OCI-LY7 (cell line): Measurements from ENCODE around the gene CCSER2. TPM values are rescaled to one million over a fixed set of nuclear protein-coding genes. Genes with fewer than 3 reads are reported as not detected.

Source experiments
- BruUV-seq: library from RNA; stranded (reverse); fragments of 400-500 nt; replicated peaks from 2 replicates; lab custom pipeline; 2021; lab: Mats Ljungman, UMichigan
- CTCF ChIA-PET: fragments of 300-600 bp; sonication (Branson Sonifier 250); formaldehyde crosslinking; loops from one replicate; lab custom pipeline; 2022; ENCODE audit warnings: antibody characterized with exemption; ENCODE audit not compliant: unreplicated experiment; lab: Charles Lee
- POLR2A ChIA-PET: fragments of 300-600 bp; sonication (Branson Sonifier 250); formaldehyde crosslinking; loops from one replicate; lab custom pipeline; 2022; ENCODE audit warnings: antibody characterized with exemption; lab: Charles Lee
- DNase-seq: peaks from one replicate; pipeline ENCODE4 v3.0.0-alpha.2; 2015; ENCODE audit warnings: low spot score
- H2AFZ ChIP-seq: fragments of 200-600 bp; sonication (generic), shearing (Covaris generic); 2 replicates; pipeline ENCODE4 v1.6.1; 2014; ENCODE audit warnings: mild to moderate bottlenecking, antibody characterized with exemption, low read length, moderate library complexity
- H3K27ac ChIP-seq: fragments of 200-600 bp; sonication (generic); 2 replicates; pipeline ENCODE4 v1.5.1; 2014; ENCODE audit warnings: mixed run types, low read depth, mild to moderate bottlenecking, moderate library complexity, low read length, inconsistent platforms; ENCODE audit not compliant: poor library complexity, severe bottlenecking
- H3K36me3 ChIP-seq: fragments of 200-600 bp; sonication (generic); 2 replicates; pipeline ENCODE4 v1.6.1; 2014; ENCODE audit warnings: mild to moderate bottlenecking, antibody characterized with exemption, low read length, moderate library complexity, mixed read lengths; ENCODE audit not compliant: insufficient read depth
- H3K4me1 ChIP-seq: fragments of 200-600 bp; sonication (generic); 2 replicates; pipeline ENCODE4 v1.5.1; 2014; ENCODE audit warnings: mild to moderate bottlenecking, low read length; ENCODE audit not compliant: insufficient read depth, poor library complexity, severe bottlenecking
- H3K4me2 ChIP-seq: fragments of 200-600 bp; sonication (generic); 2 replicates; pipeline ENCODE4 v1.6.1; 2014; ENCODE audit warnings: mild to moderate bottlenecking, low read length
- H3K4me3 ChIP-seq: fragments of 200-600 bp; sonication (generic); 2 replicates; pipeline ENCODE4 v1.5.1; 2014; ENCODE audit warnings: mild to moderate bottlenecking, low read depth, low read length; ENCODE audit not compliant: poor library complexity, severe bottlenecking
- H3K79me2 ChIP-seq: fragments of 200-600 bp; sonication (generic); 2 replicates; pipeline ENCODE4 v1.6.1; 2016; ENCODE audit warnings: low read depth, mild to moderate bottlenecking, low read length, moderate library complexity, mixed read lengths; ENCODE audit not compliant: insufficient read depth
- H3K9me2 ChIP-seq: fragments of 200-600 bp; sonication (generic); 2 replicates; pipeline ENCODE4 v1.6.1; 2016; ENCODE audit warnings: mild to moderate bottlenecking, low read length, mixed read lengths; ENCODE audit not compliant: insufficient read depth
- H3K9me3 ChIP-seq: fragments of 200-600 bp; sonication (generic); 2 replicates; pipeline ENCODE4 v1.6.1; 2014; ENCODE audit warnings: mild to moderate bottlenecking, mixed run types, low read length, mixed read lengths
- H4K20me1 ChIP-seq: fragments of 200-600 bp; sonication (generic); 2 replicates; pipeline ENCODE4 v1.6.1; 2014; ENCODE audit warnings: mild to moderate bottlenecking, antibody characterized with exemption, low read length, moderate library complexity, mixed read lengths; ENCODE audit not compliant: insufficient read depth
- CTCF ChIP-seq: fragments of 200-600 bp; sonication (generic); conservative IDR thresholded peaks from 2 replicates; pipeline ENCODE4 v1.5.1; 2014; ENCODE audit warnings: mild to moderate bottlenecking, antibody characterized with exemption, low read length, moderate library complexity, mixed read lengths
- EZH2phosphoT487 ChIP-seq: fragments of 200-600 bp; sonication (generic); IDR thresholded peaks from 2 replicates; pipeline ENCODE4 v1.6.1; 2018; ENCODE audit warnings: low read depth, borderline replicate concordance, mild to moderate bottlenecking, mixed run types, antibody characterized with exemption, low read length, moderate library complexity, mixed read lengths
- intact Hi-C: fragments of 100-400 bp; cut with micrococcal nuclease; formaldehyde crosslinking; loops from one replicate; pipeline ENCODE4 v1.10.0; 2022; ENCODE audit not compliant: unreplicated experiment
- total RNA-seq, 2 experiments: library from RNA; depleted of rRNA in 1 of 2; stranded (reverse); fragments of >200 nt in 1 of 2; shearing (Covaris generic) in 1 of 2; gene quantifications; 2 replicates each; pipeline ENCODE4 v1.2.3, GENCODE V29; 2014 to 2022

The CCSER2 gene
- total RNA-seq, 2 experiments from 2014 or later = 15.9 to 30.1 TPM

GRCh38 chr10:84484541-84484940 lies 156.2 kb downstream of the CCSER2 start:
- no peaks in the 10 kb centered on the region for H3K79me2 ChIP-seq
- H3K4me1 ChIP-seq = no peaks in the 10 kb centered on the region
- intact Hi-C loops = no loop called here
- H2AFZ ChIP-seq = no peak overlapping the region
- no peaks in the 10 kb centered on the region for H3K36me3 ChIP-seq
- CTCF ChIA-PET = no interaction called here
- H3K9me2 ChIP-seq = no peaks in the 10 kb centered on the region
- no peak for DNase-seq
- no TSS peak for BruUV-seq
- no peaks in the 10 kb centered on the region for H3K9me3 ChIP-seq
- no peak overlapping the region for H3K27ac ChIP-seq
- no peak overlapping the region for H3K4me3 ChIP-seq
- POLR2A ChIA-PET = no interaction called here
- TF ChIP-seq EZH2phosphoT487 = no peak
- no peak for TF ChIP-seq CTCF
- H4K20me1 ChIP-seq = no peaks in the 10 kb centered on the region
- no peak overlapping the region for H3K4me2 ChIP-seq

DNA sequence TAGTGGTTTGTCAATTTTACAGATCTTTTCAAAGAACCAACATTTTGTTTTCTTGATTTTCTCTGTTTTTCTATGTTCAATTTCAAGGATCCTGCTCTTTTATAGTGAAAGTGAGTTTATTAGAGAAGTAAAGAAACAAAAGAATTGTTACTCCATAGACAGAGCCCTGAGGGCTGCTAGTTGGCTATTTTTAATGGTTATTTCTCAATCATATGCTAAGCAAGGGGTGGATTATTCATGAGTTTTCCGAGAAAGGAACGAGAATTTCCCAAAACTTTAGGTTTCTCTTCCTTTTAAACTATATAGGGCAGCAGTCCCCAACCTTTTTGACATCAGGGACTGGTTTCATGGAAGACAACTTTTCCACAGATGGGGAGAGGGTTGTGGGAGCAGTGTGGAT lies 165.0 kb downstream of the CCSER2 start:
- no peaks in the 10 kb centered on the region for H3K9me3 ChIP-seq
- BruUV-seq = no TSS peak
- H3K4me3 ChIP-seq = no peak overlapping the region
- POLR2A ChIA-PET = no interaction called here
- no peak for DNase-seq
- no peak overlapping the region for H3K27ac ChIP-seq
- H4K20me1 ChIP-seq = no peaks in the 10 kb centered on the region
- H3K36me3 ChIP-seq = no peaks in the 10 kb centered on the region
- TF ChIP-seq CTCF = no peak
- no peak for TF ChIP-seq EZH2phosphoT487
- H3K4me1 ChIP-seq = no peaks in the 10 kb centered on the region
- no peaks in the 10 kb centered on the region for H3K79me2 ChIP-seq
- H3K9me2 ChIP-seq = no peaks in the 10 kb centered on the region
- no peak overlapping the region for H2AFZ ChIP-seq
- H3K4me2 ChIP-seq = no peak overlapping the region
- CTCF ChIA-PET = no interaction called here
- intact Hi-C loops = no loop called here

GRCh38 chr10:84493951-84494848 lies 165.8 kb downstream of the CCSER2 start:
- no peaks in the 10 kb centered on the region for H3K79me2 ChIP-seq
- no peaks in the 10 kb centered on the region for H4K20me1 ChIP-seq
- H3K4me2 ChIP-seq = no peak overlapping the region
- BruUV-seq = no TSS peak
- H3K4me3 ChIP-seq = no peak overlapping the region
- intact Hi-C loops = no loop called here
- no peaks in the 10 kb centered on the region for H3K9me2 ChIP-seq
- DNase-seq = no peak
- POLR2A ChIA-PET = no interaction called here
- H3K27ac ChIP-seq = no peak overlapping the region
- H3K36me3 ChIP-seq = no peaks in the 10 kb centered on the region
- H2AFZ ChIP-seq = no peak overlapping the region
- CTCF ChIA-PET = no interaction called here
- no peak for TF ChIP-seq EZH2phosphoT487
- TF ChIP-seq CTCF = no peak
- no peaks in the 10 kb centered on the region for H3K4me1 ChIP-seq
- no peaks in the 10 kb centered on the region for H3K9me3 ChIP-seq
